Erythroblast (primary cell): Measurements from ENCODE around the gene AMFR.

Experiments
- GATA1 ChIP-seq: IDR thresholded peaks from 2 replicates; pipeline ENCODE4 v1.6.1; 2011; ENCODE audit warnings: low read depth, mild to moderate bottlenecking, control low read depth, low read length, moderate library complexity
- POLR2A ChIP-seq: IDR thresholded peaks from 2 replicates; pipeline ENCODE4 v1.6.1; 2011; ENCODE audit warnings: mild to moderate bottlenecking, low read length

DNA sequence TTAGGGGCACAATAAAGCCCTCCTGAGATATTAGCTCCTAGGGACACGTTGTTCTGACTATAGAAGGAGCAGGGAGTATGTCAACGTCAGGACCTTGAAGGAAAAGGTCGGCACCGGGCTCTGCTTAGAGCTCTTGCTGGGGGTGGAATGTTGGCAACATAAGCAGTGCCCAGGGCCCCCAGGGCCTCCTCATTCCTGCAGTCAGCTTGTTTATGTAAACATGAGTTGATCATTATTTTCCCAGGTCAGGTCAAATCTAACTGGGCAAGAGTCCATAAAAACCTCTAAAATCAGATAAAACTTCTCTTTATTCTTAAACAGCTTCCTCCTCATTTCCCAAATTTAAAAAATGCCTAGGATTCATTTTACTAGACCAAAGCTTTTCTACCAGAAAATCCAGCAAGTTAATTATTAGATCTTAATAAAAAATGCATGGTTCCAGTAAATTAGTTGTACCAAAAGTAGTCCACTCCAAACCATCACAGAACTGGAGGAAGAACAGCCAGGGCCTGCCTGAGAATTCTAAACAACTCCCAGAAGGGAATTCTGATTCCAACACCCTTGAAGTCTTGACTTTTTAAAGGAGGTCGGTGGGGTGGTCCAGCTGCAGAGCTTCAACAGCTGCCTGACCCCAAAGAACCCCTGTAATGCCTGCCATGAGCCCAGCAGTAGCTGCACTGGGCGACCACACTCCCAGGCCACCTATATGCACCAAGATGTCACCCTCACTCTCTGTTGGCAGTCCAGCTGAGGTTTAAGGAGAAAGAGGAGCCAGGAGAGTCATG lies 54.3 kb downstream of the AMFR start:
- TF ChIP-seq POLR2A (no peak), GATA1 (no peak)
